Measurements from ENCODE around the gene PTGR3.

PTGR3 gene

GRCh38 chr18:75209129-75209950 is at the start of gene PTGR3:
Gene PTGR3 (minus strand): TSS chr18:75209139. CDS start chr18:75209058, 81 bp downstream.
- Histone ChIP-seq H3K27ac (peak within 1 kb of the TSS; percentile 97), H3K27me3 (ENCODE audit: insufficient read depth, low read depth, severe bottlenecking) (no peaks in the 10 kb centered on the region), H3K4me3 (ENCODE audit: low read depth, low read length) (peak within 1 kb of the TSS; percentile 87), H3K36me3 (no peaks in the 10 kb centered on the region), H3K9me3 (ENCODE audit: severe bottlenecking) (no peaks in the 10 kb centered on the region)
- no peak for TF ChIP-seq CTCF (IDR thresholded peaks at IDR 0.05; ENCODE audit: low read depth, low read length)
- peak; percentile 97 for DNase-seq

- no peak for DNase-seq
- no peaks in the 10 kb centered on the region for H3K36me3 ChIP-seq
- TF ChIP-seq CTCF (IDR thresholded peaks at IDR 0.05; ENCODE audit: low read depth, low read length) = no peak
- no peak overlapping the region for H3K4me3 ChIP-seq (ENCODE audit: low read depth, low read length)
- H3K27ac ChIP-seq = no peak overlapping the region
- H3K9me3 ChIP-seq (ENCODE audit: severe bottlenecking) = no peaks in the 10 kb centered on the region
- H3K27me3 ChIP-seq (ENCODE audit: insufficient read depth, low read depth, severe bottlenecking) = no peaks in the 10 kb centered on the region
These were observed 48.7 kb upstream of the PTGR3 start for GRCh38 chr18:75257605-75258004.

GRCh38 chr18:75256376-75256775 is 47.4 kb upstream of the PTGR3 start:
- Histone ChIP-seq H3K27ac (no peak overlapping the region), H3K27me3 (ENCODE audit: insufficient read depth, low read depth, severe bottlenecking) (no peaks in the 10 kb centered on the region), H3K9me3 (ENCODE audit: severe bottlenecking) (no peaks in the 10 kb centered on the region), H3K36me3 (no peaks in the 10 kb centered on the region), H3K4me3 (ENCODE audit: low read depth, low read length) (no peak overlapping the region)
- TF ChIP-seq CTCF (IDR thresholded peaks at IDR 0.05; ENCODE audit: low read depth, low read length) = no peak
- DNase-seq = no peak

GRCh38 chr18:75255094-75255493 is 46.2 kb upstream of the PTGR3 start:
- H3K27me3 ChIP-seq (ENCODE audit: insufficient read depth, low read depth, severe bottlenecking) = no peaks in the 10 kb centered on the region
- H3K9me3 ChIP-seq (ENCODE audit: severe bottlenecking) = no peaks in the 10 kb centered on the region
- no peak overlapping the region for H3K27ac ChIP-seq
- H3K36me3 ChIP-seq = no peaks in the 10 kb centered on the region
- TF ChIP-seq CTCF (IDR thresholded peaks at IDR 0.05; ENCODE audit: low read depth, low read length) = no peak
- H3K4me3 ChIP-seq (ENCODE audit: low read depth, low read length) = no peak overlapping the region
- DNase-seq = no peak

- no peak for TF ChIP-seq CTCF (IDR thresholded peaks at IDR 0.05; ENCODE audit: low read depth, low read length)
- DNase-seq = no peak
- Histone ChIP-seq H3K27me3 (ENCODE audit: insufficient read depth, low read depth, severe bottlenecking) (no peaks in the 10 kb centered on the region), H3K36me3 (no peaks in the 10 kb centered on the region), H3K27ac (no peak overlapping the region), H3K4me3 (ENCODE audit: low read depth, low read length) (no peak overlapping the region), H3K9me3 (ENCODE audit: severe bottlenecking) (no peaks in the 10 kb centered on the region)
These were observed 44.8 kb upstream of the PTGR3 start for GRCh38 chr18:75253784-75254183.

GRCh38 chr18:75253043-75253442 is 44.1 kb upstream of the PTGR3 start:
- no peak overlapping the region for H3K4me3 ChIP-seq (ENCODE audit: low read depth, low read length)
- no peak overlapping the region for H3K27ac ChIP-seq
- H3K9me3 ChIP-seq (ENCODE audit: severe bottlenecking) = no peaks in the 10 kb centered on the region
- no peak for TF ChIP-seq CTCF (IDR thresholded peaks at IDR 0.05; ENCODE audit: low read depth, low read length)
- H3K36me3 ChIP-seq = no peaks in the 10 kb centered on the region
- no peaks in the 10 kb centered on the region for H3K27me3 ChIP-seq (ENCODE audit: insufficient read depth, low read depth, severe bottlenecking)
- DNase-seq = no peak
